Astrocyte (in vitro differentiated cells and primary cell): ENCODE measurements around the gene SCN1A. TPM values are rescaled to one million over a fixed set of nuclear protein-coding genes. Genes with fewer than 3 reads are reported as not detected.

Experiments used
- DNase-seq: peaks from one replicate; pipeline ENCODE4 v3.0.0-alpha.2; 2010; ENCODE audit warnings: low read depth
- FAIRE-seq: peaks from 2 replicates; lab custom pipeline; 2011; peaks lifted over from hg19 to GRCh38; lab: Jason Lieb, UNC
- H2AFZ ChIP-seq: 2 replicates; pipeline ENCODE4 v1.6.0; 2012; ENCODE audit warnings: low read depth, low read length, inconsistent platforms
- H3K27ac ChIP-seq: 2 replicates; pipeline ENCODE4 v1.5.1; 2011; ENCODE audit warnings: low read depth, low read length, inconsistent platforms
- H3K27me3 ChIP-seq: 2 replicates; pipeline ENCODE4 v1.6.0; 2011; ENCODE audit warnings: low read length, inconsistent platforms; ENCODE audit not compliant: insufficient read depth
- H3K36me3 ChIP-seq: 2 replicates; pipeline ENCODE4 v1.5.1; 2011; ENCODE audit warnings: low read length, inconsistent platforms; ENCODE audit not compliant: insufficient read depth
- H3K4me1 ChIP-seq: 2 replicates; pipeline ENCODE4 v1.5.1; 2011; ENCODE audit warnings: low read length, inconsistent platforms; ENCODE audit not compliant: insufficient read depth
- H3K4me2 ChIP-seq: 2 replicates; pipeline ENCODE4 v1.6.0; 2012; ENCODE audit warnings: low read length, inconsistent platforms
- H3K4me3 ChIP-seq: 2 replicates; pipeline ENCODE4 v1.5.1; 2011; ENCODE audit warnings: low read depth, mild to moderate bottlenecking, low read length, inconsistent platforms; ENCODE audit not compliant: insufficient read depth
- H3K79me2 ChIP-seq: 2 replicates; pipeline ENCODE4 v1.6.0; 2012; ENCODE audit warnings: mild to moderate bottlenecking, low read length, inconsistent platforms; ENCODE audit not compliant: insufficient read depth
- H3K9ac ChIP-seq: 2 replicates; pipeline ENCODE4 v1.6.0; 2012; ENCODE audit warnings: mild to moderate bottlenecking, low read length, inconsistent platforms
- H3K9me3 ChIP-seq: 2 replicates; pipeline ENCODE4 v1.5.1; 2012; ENCODE audit warnings: low read depth, mild to moderate bottlenecking, low read length, inconsistent platforms; ENCODE audit not compliant: insufficient read depth
- H4K20me1 ChIP-seq: 2 replicates; pipeline ENCODE4 v1.6.0; 2012; ENCODE audit warnings: low read length, inconsistent platforms; ENCODE audit not compliant: insufficient read depth
- H3K27ac Mint-ChIP-seq: one replicate; pipeline ENCODE4 v1.8.0; 2021; ENCODE audit warnings: mild to moderate bottlenecking, mixed read lengths; ENCODE audit not compliant: unreplicated experiment
- H3K27me3 Mint-ChIP-seq: one replicate; pipeline ENCODE4 v1.8.0; 2021; ENCODE audit warnings: low read depth, mixed read lengths; ENCODE audit not compliant: unreplicated experiment
- H3K36me3 Mint-ChIP-seq: one replicate; pipeline ENCODE4 v1.8.0; 2021; ENCODE audit warnings: low read depth, mixed read lengths; ENCODE audit not compliant: unreplicated experiment
- H3K4me1 Mint-ChIP-seq: one replicate; pipeline ENCODE4 v1.8.0; 2021; ENCODE audit warnings: low read depth, mixed read lengths; ENCODE audit not compliant: unreplicated experiment
- H3K4me3 Mint-ChIP-seq: one replicate; pipeline ENCODE4 v1.8.0; 2021; ENCODE audit warnings: mild to moderate bottlenecking, moderate library complexity, mixed read lengths; ENCODE audit not compliant: unreplicated experiment
- H3K9me3 Mint-ChIP-seq: one replicate; pipeline ENCODE4 v1.8.0; 2021; ENCODE audit warnings: mild to moderate bottlenecking, mixed read lengths; ENCODE audit not compliant: unreplicated experiment
- EZH2 ChIP-seq: IDR thresholded peaks from 2 replicates; pipeline ENCODE4 v1.6.1; 2012; ENCODE audit warnings: mild to moderate bottlenecking, low read length, inconsistent platforms; ENCODE audit not compliant: insufficient read depth
- total RNA-seq: library from RNA; stranded (reverse); gene quantifications from 2 replicates; pipeline ENCODE4 v1.2.1, GENCODE V29; 2021
- TF ChIP-seq, protein P1 (sequence below): IDR thresholded peaks from 2 replicates; pipeline ENCODE4 v1.5.1; 2011; ENCODE audit warnings: low read depth, mild to moderate bottlenecking, inconsistent platforms, low read length, moderate library complexity; ENCODE audit not compliant: insufficient read depth

SCN1A gene
- total RNA-seq, 1 donor from 2014 or later, result not detected

DNA sequence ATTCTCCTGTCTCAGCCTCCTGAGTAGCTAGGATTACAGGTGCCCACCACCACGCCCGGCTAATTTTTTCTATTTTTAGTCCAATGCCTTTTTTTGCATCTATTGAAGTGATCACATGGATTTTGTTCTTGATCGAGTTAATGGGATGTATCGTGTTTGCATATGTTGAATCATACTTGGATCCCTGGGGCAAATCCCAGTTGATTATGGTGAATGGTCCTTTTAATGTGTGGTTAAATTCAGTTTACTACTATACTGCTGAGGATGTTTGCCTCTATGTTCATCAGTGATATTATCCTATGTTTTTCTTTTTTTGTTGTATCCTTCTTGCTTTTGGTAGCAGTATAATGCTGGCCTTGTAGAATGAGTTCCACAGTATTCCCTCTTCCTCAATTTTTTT lies 166.0 kb downstream of the SCN1A start:
- H3K4me3 ChIP-seq, result no peak overlapping the region
- H3K4me3 Mint-ChIP-seq, result no peak overlapping the region
- H4K20me1 ChIP-seq, result no peaks in the 10 kb centered on the region
- no peak overlapping the region for H2AFZ ChIP-seq
- H3K36me3 ChIP-seq, result no peaks in the 10 kb centered on the region
- H3K9me3 ChIP-seq, result no peaks in the 10 kb centered on the region
- no peak overlapping the region for H3K9ac ChIP-seq
- H3K4me2 ChIP-seq, result no peak overlapping the region
- FAIRE-seq (no peak), DNase-seq (no peak)
- H3K4me1 Mint-ChIP-seq, result no peaks in the 10 kb centered on the region
- no peaks in the 10 kb centered on the region for H3K9me3 Mint-ChIP-seq
- no peaks in the 10 kb centered on the region for H3K4me1 ChIP-seq
- H3K27me3 ChIP-seq, result no peaks in the 10 kb centered on the region
- H3K36me3 Mint-ChIP-seq, result no peaks in the 10 kb centered on the region
- H3K27me3 Mint-ChIP-seq, result no peaks in the 10 kb centered on the region
- no peak overlapping the region for H3K27ac ChIP-seq
- TF ChIP-seq, protein P1, sequence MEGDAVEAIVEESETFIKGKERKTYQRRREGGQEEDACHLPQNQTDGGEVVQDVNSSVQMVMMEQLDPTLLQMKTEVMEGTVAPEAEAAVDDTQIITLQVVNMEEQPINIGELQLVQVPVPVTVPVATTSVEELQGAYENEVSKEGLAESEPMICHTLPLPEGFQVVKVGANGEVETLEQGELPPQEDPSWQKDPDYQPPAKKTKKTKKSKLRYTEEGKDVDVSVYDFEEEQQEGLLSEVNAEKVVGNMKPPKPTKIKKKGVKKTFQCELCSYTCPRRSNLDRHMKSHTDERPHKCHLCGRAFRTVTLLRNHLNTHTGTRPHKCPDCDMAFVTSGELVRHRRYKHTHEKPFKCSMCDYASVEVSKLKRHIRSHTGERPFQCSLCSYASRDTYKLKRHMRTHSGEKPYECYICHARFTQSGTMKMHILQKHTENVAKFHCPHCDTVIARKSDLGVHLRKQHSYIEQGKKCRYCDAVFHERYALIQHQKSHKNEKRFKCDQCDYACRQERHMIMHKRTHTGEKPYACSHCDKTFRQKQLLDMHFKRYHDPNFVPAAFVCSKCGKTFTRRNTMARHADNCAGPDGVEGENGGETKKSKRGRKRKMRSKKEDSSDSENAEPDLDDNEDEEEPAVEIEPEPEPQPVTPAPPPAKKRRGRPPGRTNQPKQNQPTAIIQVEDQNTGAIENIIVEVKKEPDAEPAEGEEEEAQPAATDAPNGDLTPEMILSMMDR, result no peak
- no peak for TF ChIP-seq EZH2
- H3K79me2 ChIP-seq, result no peaks in the 10 kb centered on the region
- H3K27ac Mint-ChIP-seq, result no peak overlapping the region

DNA sequence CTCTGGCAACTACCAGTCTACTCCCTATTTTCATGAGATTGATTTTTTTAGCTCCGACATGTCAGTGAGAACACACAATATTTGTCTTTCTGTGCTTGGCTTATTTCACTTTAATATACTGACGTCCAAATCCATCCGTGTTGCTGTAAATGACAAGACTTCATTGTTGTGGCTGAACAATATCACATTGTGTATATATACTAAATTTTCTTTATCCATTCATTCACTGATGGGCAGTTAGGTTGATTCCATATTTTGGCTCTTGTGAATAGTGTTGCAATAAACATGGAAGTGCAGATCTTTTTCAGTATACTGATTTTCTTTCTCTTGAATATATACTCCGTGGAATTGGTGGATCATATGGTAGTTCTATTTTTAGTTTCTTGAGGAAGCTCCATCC lies 168.4 kb downstream of the SCN1A start:
- H3K36me3 ChIP-seq, result no peaks in the 10 kb centered on the region
- no peaks in the 10 kb centered on the region for H3K9me3 Mint-ChIP-seq
- no peak overlapping the region for H3K27ac ChIP-seq
- H3K9me3 ChIP-seq, result no peaks in the 10 kb centered on the region
- no peaks in the 10 kb centered on the region for H3K79me2 ChIP-seq
- DNase-seq, result no peak
- TF ChIP-seq, protein P1, result no peak
- no peak for TF ChIP-seq EZH2
- no peak overlapping the region for H3K27ac Mint-ChIP-seq
- H4K20me1 ChIP-seq, result no peaks in the 10 kb centered on the region
- H3K4me1 Mint-ChIP-seq, result no peaks in the 10 kb centered on the region
- no peak for FAIRE-seq
- no peaks in the 10 kb centered on the region for H3K27me3 ChIP-seq
- no peak overlapping the region for H3K4me2 ChIP-seq
- no peaks in the 10 kb centered on the region for H3K36me3 Mint-ChIP-seq
- H3K9ac ChIP-seq, result no peak overlapping the region
- H3K27me3 Mint-ChIP-seq, result no peaks in the 10 kb centered on the region
- no peak overlapping the region for H3K4me3 Mint-ChIP-seq
- H3K4me1 ChIP-seq, result no peaks in the 10 kb centered on the region
- H2AFZ ChIP-seq, result no peak overlapping the region
- H3K4me3 ChIP-seq, result no peak overlapping the region

DNA sequence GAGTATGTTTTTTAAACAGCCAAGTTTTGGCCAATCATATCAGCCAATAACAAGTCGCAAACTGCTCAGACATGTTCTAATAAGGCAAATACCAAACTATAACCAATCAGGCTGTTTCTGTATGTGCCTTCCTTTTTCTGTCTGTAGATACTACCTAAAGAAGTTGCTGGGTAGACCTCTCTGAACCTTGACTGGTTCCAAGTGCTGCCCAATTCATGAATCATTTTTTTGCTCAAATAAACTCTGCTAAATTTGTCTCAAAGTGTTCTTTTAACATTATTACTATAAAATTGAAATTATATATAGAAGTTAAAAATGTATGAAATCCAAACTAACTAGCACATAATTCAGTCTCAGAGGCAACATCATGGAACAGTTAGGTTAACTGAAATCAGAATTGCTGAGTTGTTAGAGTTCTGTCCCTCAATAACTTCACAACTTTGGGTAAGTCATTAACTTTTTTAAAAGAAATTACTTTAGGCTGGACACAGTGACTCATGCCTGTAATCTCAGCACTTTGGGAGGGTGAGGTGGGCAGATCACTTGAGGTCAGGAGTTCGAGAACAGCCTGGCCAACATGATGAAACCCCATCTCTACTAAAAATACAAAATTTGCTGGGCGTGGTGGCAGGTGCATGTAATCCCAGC lies 169.4 kb downstream of the SCN1A start:
- Histone ChIP-seq H3K36me3 (no peaks in the 10 kb centered on the region), H3K4me1 (no peaks in the 10 kb centered on the region), H3K4me2 (no peak overlapping the region), H3K79me2 (no peaks in the 10 kb centered on the region), H3K4me3 (no peak overlapping the region), H4K20me1 (no peaks in the 10 kb centered on the region), H3K9ac (no peak overlapping the region), H3K9me3 (no peaks in the 10 kb centered on the region), H3K27me3 (no peaks in the 10 kb centered on the region), H2AFZ (no peak overlapping the region), H3K27ac (no peak overlapping the region)
- Mint-ChIP-seq H3K27ac (no peak overlapping the region), H3K36me3 (no peaks in the 10 kb centered on the region), H3K4me1 (no peaks in the 10 kb centered on the region), H3K4me3 (no peak overlapping the region), H3K27me3 (no peaks in the 10 kb centered on the region), H3K9me3 (no peaks in the 10 kb centered on the region)
- FAIRE-seq (no peak), DNase-seq (no peak)
- TF ChIP-seq EZH2, result no peak
- TF ChIP-seq, protein P1, result no peak
